ENCODE data around the gene PSMD14. TPM values are rescaled to one million over a fixed set of nuclear protein-coding genes. Genes with fewer than 3 reads are reported as not detected.

Gene PSMD14
- total RNA-seq, 1 experiment from 2014 or later: 83.7 TPM

DNA sequence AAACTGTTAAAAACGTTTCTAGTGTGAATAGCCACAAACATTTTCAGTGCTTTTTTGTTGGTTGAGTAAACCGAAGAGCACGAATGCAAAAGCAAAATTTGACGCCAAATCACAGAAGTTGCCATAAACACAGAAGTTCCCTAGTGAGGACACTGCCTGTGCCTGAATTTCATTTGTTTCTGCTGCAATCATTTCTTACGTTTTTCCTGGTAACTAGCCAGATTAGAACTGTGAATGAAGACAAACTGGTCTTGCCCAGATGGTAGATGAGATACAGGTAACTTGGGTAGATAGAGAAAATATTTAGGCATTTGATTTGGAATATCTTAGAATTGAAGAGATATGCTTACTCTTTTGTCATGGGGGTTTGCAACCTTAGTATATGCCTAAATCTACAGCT is 98.1 kb downstream of the PSMD14 start:
- WGBS (ENCODE audit: extremely low coverage, insufficient read length, low lambda C conversion rate): no CpG with 5 or more reads among the region's 5 CpGs
- no peaks in the 10 kb centered on the region for H3K79me1 ChIP-seq (ENCODE audit: insufficient read depth, low read depth, low read length, poor library complexity, severe bottlenecking)
- H2BK20ac ChIP-seq (ENCODE audit: low read depth, low read length, poor library complexity, severe bottlenecking): no peak overlapping the region
- no peak overlapping the region for H3K18ac ChIP-seq (ENCODE audit: insufficient read length, low read depth, low read length)
- H3K23me2 ChIP-seq (ENCODE audit: insufficient read length, low read depth, low read length, poor library complexity, severe bottlenecking): no peaks in the 10 kb centered on the region
- no peak overlapping the region for H3K9ac ChIP-seq (ENCODE audit: extremely low read depth, insufficient read length, low read length)
- H3T11ph ChIP-seq (ENCODE audit: low read length): no peak overlapping the region
- H3K23ac ChIP-seq (ENCODE audit: insufficient read length, low read depth, low read length): no peak overlapping the region
- H3K4me1 ChIP-seq (ENCODE audit: insufficient read depth, low read length): no peaks in the 10 kb centered on the region
- no peak overlapping the region for H4K91ac ChIP-seq (ENCODE audit: insufficient read length, low read depth, low read length)
- Mint-ChIP-seq H3K4me1 (no peaks in the 10 kb centered on the region), H3K27ac (no peak overlapping the region), H3K27me3 (ENCODE audit: low read depth) (peaks cover under 1% of the 10 kb centered on the region; the same call in 1 of the 2 replicates), H3K36me3 (ENCODE audit: insufficient read depth in 1 of 3, low read depth in 3 of 3) (peaks cover 4 to 16% (median 6%) of the 10 kb centered on the region in 3 experiments; a peak in 3 of 7 replicates), H3K9me3 (no peaks in the 10 kb centered on the region), H3K4me3 (no peak overlapping the region)
- no peak overlapping the region for H3K4ac ChIP-seq (ENCODE audit: low read depth, low read length)
- H3K14ac ChIP-seq (ENCODE audit: insufficient read depth, low read length): no peak overlapping the region
- H2BK5ac ChIP-seq (ENCODE audit: insufficient read length, low read length): no peak overlapping the region
- no peak overlapping the region for H3K4me2 ChIP-seq (ENCODE audit: insufficient read depth, insufficient read length, low read length)
- no peak overlapping the region for H3K56ac ChIP-seq (ENCODE audit: insufficient read length, low read depth, low read length)
- DNase-seq: no peak
- no peaks in the 10 kb centered on the region for H3K79me2 ChIP-seq (ENCODE audit: insufficient read depth, low read length)
- no peak overlapping the region for H2BK12ac ChIP-seq (ENCODE audit: insufficient read length, low read depth, low read length)
- H3K9me3 ChIP-seq (ENCODE audit: control insufficient read depth, low read depth, low read length): no peaks in the 10 kb centered on the region
- H2BK15ac ChIP-seq (ENCODE audit: low read depth, low read length): no peak overlapping the region
- H2AFZ ChIP-seq (ENCODE audit: low read length): no peak overlapping the region
- H4K8ac ChIP-seq (replicated peaks; ENCODE audit: insufficient read length, low read depth, low read length): no peak overlapping the region
- H2AK5ac ChIP-seq (ENCODE audit: insufficient read length, low read length): no peak overlapping the region
- no peaks in the 10 kb centered on the region for H3K27me3 ChIP-seq (ENCODE audit: insufficient read depth, low read length)
- no peak overlapping the region for H2BK120ac ChIP-seq (ENCODE audit: low read depth, low read length, poor library complexity, severe bottlenecking)
- no peak overlapping the region for H3K27ac ChIP-seq (ENCODE audit: insufficient read length, low read depth, low read length)
- no peaks in the 10 kb centered on the region for H4K20me1 ChIP-seq (ENCODE audit: control insufficient read depth, insufficient read depth, insufficient read length)
- TF ChIP-seq, protein P1, sequence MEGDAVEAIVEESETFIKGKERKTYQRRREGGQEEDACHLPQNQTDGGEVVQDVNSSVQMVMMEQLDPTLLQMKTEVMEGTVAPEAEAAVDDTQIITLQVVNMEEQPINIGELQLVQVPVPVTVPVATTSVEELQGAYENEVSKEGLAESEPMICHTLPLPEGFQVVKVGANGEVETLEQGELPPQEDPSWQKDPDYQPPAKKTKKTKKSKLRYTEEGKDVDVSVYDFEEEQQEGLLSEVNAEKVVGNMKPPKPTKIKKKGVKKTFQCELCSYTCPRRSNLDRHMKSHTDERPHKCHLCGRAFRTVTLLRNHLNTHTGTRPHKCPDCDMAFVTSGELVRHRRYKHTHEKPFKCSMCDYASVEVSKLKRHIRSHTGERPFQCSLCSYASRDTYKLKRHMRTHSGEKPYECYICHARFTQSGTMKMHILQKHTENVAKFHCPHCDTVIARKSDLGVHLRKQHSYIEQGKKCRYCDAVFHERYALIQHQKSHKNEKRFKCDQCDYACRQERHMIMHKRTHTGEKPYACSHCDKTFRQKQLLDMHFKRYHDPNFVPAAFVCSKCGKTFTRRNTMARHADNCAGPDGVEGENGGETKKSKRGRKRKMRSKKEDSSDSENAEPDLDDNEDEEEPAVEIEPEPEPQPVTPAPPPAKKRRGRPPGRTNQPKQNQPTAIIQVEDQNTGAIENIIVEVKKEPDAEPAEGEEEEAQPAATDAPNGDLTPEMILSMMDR (conservative IDR thresholded peaks at IDR 0.05): no peak
- H4K5ac ChIP-seq (ENCODE audit: insufficient read length, low read depth, low read length): no peak overlapping the region
